Mesenchymal stem cell (in vitro differentiated cells and primary cell): Measurements from ENCODE around the gene KAT6B.

Experiments
- DNase-seq: peaks from one replicate; pipeline ENCODE4 v3.0.0-alpha.2; 2013
- H2AFZ ChIP-seq: one replicate; pipeline ENCODE4 v1.6.1; 2013; ENCODE audit warnings: low read depth, mild to moderate bottlenecking, control low read depth, inconsistent platforms, low read length, moderate library complexity
- H2AK5ac ChIP-seq: 2 replicates; pipeline ENCODE4 v1.6.1; 2013; ENCODE audit warnings: low read length, moderate library complexity, mild to moderate bottlenecking, inconsistent platforms; ENCODE audit not compliant: severe bottlenecking
- H2BK120ac ChIP-seq: one replicate; pipeline ENCODE4 v1.6.1; 2013; ENCODE audit warnings: low read depth, mild to moderate bottlenecking, inconsistent platforms, low read length, moderate library complexity
- H2BK12ac ChIP-seq, 2 experiments: one replicate each; pipeline ENCODE4 v1.6.1; 2013; ENCODE audit warnings: inconsistent platforms in 2 of 2, low read length in 2 of 2, mild to moderate bottlenecking in 2 of 2, moderate library complexity in 2 of 2, control low read depth in 1 of 2
- H2BK15ac ChIP-seq: one replicate; pipeline ENCODE4 v1.6.1; 2013; ENCODE audit warnings: mild to moderate bottlenecking, low read depth, inconsistent platforms; ENCODE audit not compliant: poor library complexity, severe bottlenecking
- H2BK5ac ChIP-seq: 2 replicates; pipeline ENCODE4 v1.6.1; 2013; ENCODE audit warnings: low read depth, mild to moderate bottlenecking, low read length, control low read depth, inconsistent platforms; ENCODE audit not compliant: poor library complexity, severe bottlenecking
- H3K14ac ChIP-seq, 2 experiments: one replicate each; pipeline ENCODE4 v1.6.1; 2013; ENCODE audit warnings: inconsistent platforms in 2 of 2, low read length in 2 of 2, control low read depth in 1 of 2, mild to moderate bottlenecking in 1 of 2, moderate library complexity in 1 of 2
- H3K18ac ChIP-seq, 2 experiments: one replicate each; pipeline ENCODE4 v1.6.1; 2013; ENCODE audit warnings: inconsistent platforms in 2 of 2, low read length in 2 of 2, control low read depth in 1 of 2, low read depth in 1 of 2, mild to moderate bottlenecking in 1 of 2
- H3K23ac ChIP-seq, 2 experiments: one replicate each; pipeline ENCODE4 v1.6.1; 2013; ENCODE audit warnings: inconsistent platforms in 2 of 2, low read length in 2 of 2, mild to moderate bottlenecking in 2 of 2, moderate library complexity in 2 of 2, control low read depth in 1 of 2
- H3K27ac ChIP-seq: 2 replicates; pipeline ENCODE4 v1.5.1; 2013; ENCODE audit warnings: mild to moderate bottlenecking, moderate library complexity, low read length, control low read depth, inconsistent platforms; ENCODE audit not compliant: poor library complexity, severe bottlenecking
- H3K27me3 ChIP-seq, 2 experiments: 2 replicates each; pipeline versions ENCODE4 v1.6.1 to v1.7.0; 2013; ENCODE audit warnings: low read length in 2 of 2, mild to moderate bottlenecking in 2 of 2, moderate library complexity in 2 of 2, control low read depth in 1 of 2, inconsistent platforms in 1 of 2; ENCODE audit not compliant: control insufficient read depth in 1 of 2, insufficient read depth in 1 of 2
- H3K36me3 ChIP-seq, 2 experiments: 2 replicates each; pipeline versions ENCODE4 v1.6.1 to v1.7.0; 2013; ENCODE audit warnings: low read length in 2 of 2, control low read depth in 1 of 2, inconsistent platforms in 1 of 2, low read depth in 1 of 2, mild to moderate bottlenecking in 1 of 2; ENCODE audit not compliant: insufficient read depth in 2 of 2, control insufficient read depth in 1 of 2
- H3K4ac ChIP-seq, 2 experiments: one replicate each; pipeline ENCODE4 v1.6.1; 2013; ENCODE audit warnings: inconsistent platforms in 2 of 2, low read length in 2 of 2, mild to moderate bottlenecking in 2 of 2, moderate library complexity in 2 of 2, control low read depth in 1 of 2, low read depth in 1 of 2
- H3K4me1 ChIP-seq: 2 replicates; pipeline ENCODE4 v1.6.1; 2013; ENCODE audit warnings: low read depth, low read length, control low read depth; ENCODE audit not compliant: control insufficient read depth, insufficient read depth
- H3K4me2 ChIP-seq: 2 replicates; pipeline ENCODE4 v1.6.1; 2013; ENCODE audit warnings: low read length, mild to moderate bottlenecking, inconsistent platforms; ENCODE audit not compliant: poor library complexity, severe bottlenecking
- H3K4me3 ChIP-seq, 2 experiments: 2 replicates each; pipeline versions ENCODE4 v1.5.1 to v1.7.0; 2013; ENCODE audit warnings: low read length in 2 of 2, mild to moderate bottlenecking in 2 of 2, control low read depth in 1 of 2, low read depth in 1 of 2; ENCODE audit not compliant: insufficient read depth in 1 of 2
- H3K79me1 ChIP-seq: replicated peaks from 2 replicates; pipeline ENCODE4 v1.6.1; 2013; ENCODE audit warnings: mild to moderate bottlenecking, control low read depth, low read length, inconsistent platforms; ENCODE audit not compliant: poor library complexity, severe bottlenecking
- H3K9ac ChIP-seq: 2 replicates; pipeline ENCODE4 v1.7.0; 2013; ENCODE audit warnings: mild to moderate bottlenecking, low read length, moderate library complexity
- H3K9me3 ChIP-seq: 2 replicates; pipeline ENCODE4 v1.7.0; 2013; ENCODE audit warnings: mild to moderate bottlenecking, low read length; ENCODE audit not compliant: control insufficient read depth
- H4K8ac ChIP-seq: one replicate; pipeline ENCODE4 v1.6.1; 2013; ENCODE audit warnings: inconsistent platforms, mild to moderate bottlenecking, low read length, moderate library complexity
- H4K91ac ChIP-seq: one replicate; pipeline ENCODE4 v1.6.1; 2013; ENCODE audit warnings: mild to moderate bottlenecking, low read length, inconsistent platforms
- WGBS: methylation state at CpG from one replicate; pipeline ENCODE4 v1.1.7; 2013; ENCODE audit warnings: mixed read lengths; 5-methylcytosine and 5-hydroxymethylcytosine counted together

The KAT6B gene

GRCh38 chr10:74851831-74852230 lies 25.4 kb downstream of the KAT6B start:
- Histone ChIP-seq H3K4ac (no peak overlapping the region), H2AFZ (no peak overlapping the region)
- no peak for DNase-seq

GRCh38 chr10:74852381-74852780 lies 26.0 kb downstream of the KAT6B start:
- no peak overlapping the region for H2AFZ ChIP-seq
- H3K14ac ChIP-seq = no peak overlapping the region
- no peak for DNase-seq
- no peak overlapping the region for H3K18ac ChIP-seq
- H3K79me1 ChIP-seq = peaks cover 33% of the 10 kb centered on the region
- no peak overlapping the region for H2BK5ac ChIP-seq
- H3K23ac ChIP-seq = no peak overlapping the region
- WGBS = 95% methylated on average over 2 of the region's 2 CpGs
- no peak overlapping the region for H3K4me2 ChIP-seq
- peaks cover 5 to 10% of the 10 kb centered on the region in 2 experiments for H3K36me3 ChIP-seq
- H3K9ac ChIP-seq = no peak overlapping the region
- H3K27ac ChIP-seq = no peak overlapping the region
- H4K91ac ChIP-seq = no peak overlapping the region
- no peak overlapping the region for H2BK12ac ChIP-seq
- no peak overlapping the region for H2AK5ac ChIP-seq
- no peak overlapping the region for H2BK15ac ChIP-seq
- H3K4me1 ChIP-seq = no peaks in the 10 kb centered on the region
- H4K8ac ChIP-seq = no peak overlapping the region
- H3K27me3 ChIP-seq = no peaks in the 10 kb centered on the region
- H3K4ac ChIP-seq = no peak overlapping the region
- H3K4me3 ChIP-seq = no peak overlapping the region
- no peaks in the 10 kb centered on the region for H3K9me3 ChIP-seq
- H2BK120ac ChIP-seq = no peak overlapping the region

More at GRCh38 chr10:74851831-74852230, 25.4 kb downstream of the KAT6B start:
- H2BK5ac ChIP-seq = no peak overlapping the region
- no peak overlapping the region for H4K8ac ChIP-seq
- H3K14ac ChIP-seq = no peak overlapping the region
- H3K18ac ChIP-seq = no peak overlapping the region
- H3K9me3 ChIP-seq = no peaks in the 10 kb centered on the region
- no peak overlapping the region for H2BK15ac ChIP-seq
- H3K79me1 ChIP-seq = peaks cover 30% of the 10 kb centered on the region
- H3K36me3 ChIP-seq = peaks cover 5 to 10% of the 10 kb centered on the region in 2 experiments
- no peak overlapping the region for H3K4me2 ChIP-seq
- no peak overlapping the region for H2BK12ac ChIP-seq
- H3K23ac ChIP-seq = no peak overlapping the region
- no peaks in the 10 kb centered on the region for H3K27me3 ChIP-seq
- H3K27ac ChIP-seq = no peak overlapping the region
- no peak overlapping the region for H2AK5ac ChIP-seq
- no peak overlapping the region for H3K9ac ChIP-seq
- no peak overlapping the region for H4K91ac ChIP-seq
- no peak overlapping the region for H2BK120ac ChIP-seq
- H3K4me1 ChIP-seq = no peaks in the 10 kb centered on the region
- no peak overlapping the region for H3K4me3 ChIP-seq

- Histone ChIP-seq H2BK12ac (no peak overlapping the region), H3K27me3 (no peaks in the 10 kb centered on the region), H2AFZ (no peak overlapping the region), H3K4ac (no peak overlapping the region), H3K14ac (no peak overlapping the region), H3K36me3 (peaks cover 0 to under 1% of the 10 kb centered on the region in 2 experiments), H3K18ac (no peak overlapping the region), H4K8ac (no peak overlapping the region), H3K23ac (no peak overlapping the region), H3K4me2 (no peak overlapping the region), H2BK15ac (no peak overlapping the region), H3K4me3 (no peak overlapping the region), H2BK5ac (no peak overlapping the region), H4K91ac (no peak overlapping the region), H2BK120ac (no peak overlapping the region), H3K4me1 (no peaks in the 10 kb centered on the region), H3K9ac (peak overlapping the region; percentile 4), H2AK5ac (no peak overlapping the region), H3K27ac (no peak overlapping the region), H3K9me3 (no peaks in the 10 kb centered on the region), H3K79me1 (peaks cover 38% of the 10 kb centered on the region)
- DNase-seq = peak; percentile 16
- 56% methylated on average over 2 of the region's 4 CpGs for WGBS
Observed at GRCh38 chr10:74854610-74855009, 28.2 kb downstream of the KAT6B start.

GRCh38 chr10:74855027-74855426 lies 28.6 kb downstream of the KAT6B start:
- Histone ChIP-seq H2AFZ (no peak overlapping the region), H3K4me3 (no peak overlapping the region), H3K4me2 (no peak overlapping the region), H3K27ac (no peak overlapping the region), H3K79me1 (peaks cover 36% of the 10 kb centered on the region), H3K23ac (no peak overlapping the region), H2BK12ac (no peak overlapping the region), H2AK5ac (no peak overlapping the region), H2BK120ac (no peak overlapping the region), H3K9ac (peak overlapping the region; percentile 4), H2BK5ac (no peak overlapping the region), H3K9me3 (no peaks in the 10 kb centered on the region), H4K8ac (no peak overlapping the region), H2BK15ac (no peak overlapping the region), H3K4me1 (no peaks in the 10 kb centered on the region), H3K27me3 (no peaks in the 10 kb centered on the region), H3K36me3 (no peaks in the 10 kb centered on the region), H4K91ac (no peak overlapping the region), H3K18ac (no peak overlapping the region), H3K4ac (no peak overlapping the region), H3K14ac (no peak overlapping the region)
- 60% methylated on average over 2 of the region's 2 CpGs for WGBS
- DNase-seq = peak; percentile 25
